Right ventricle myocardium inferior (tissue), 1 donor: ENCODE data around the gene CSRP1. TPM values are rescaled to one million over a fixed set of nuclear protein-coding genes. Genes with fewer than 3 reads are reported as not detected.
"Not testable (repeated sequence)": the region's sequence is repeated elsewhere in the genome, so short reads cannot be mapped to it uniquely, and the experiment has no call there.

Source experiments
- ATAC-seq: fragments of 200-7000 bp; cut with Tn5 transposase; one replicate; pipeline ENCODE4 v1.9.1; 2020; ENCODE audit warnings: mild to moderate bottlenecking, moderate library complexity
- DNase-seq: peaks from one replicate; pipeline ENCODE4 v3.0.0; 2021; ENCODE audit errors: missing footprints
- intact Hi-C: fragments of 100-400 bp; cut with DNase I; formaldehyde crosslinking; loops from one replicate; pipeline ENCODE4 v1.11.0; 2022
- total RNA-seq: library from RNA; stranded (reverse); fragmentation: NEBNext Ultra II Directional; extraction: Animal tissue kit (Norgen Biotek cat#: 25700); gene quantifications from one replicate; pipeline ENCODE4 v1.2.1, GENCODE V29; 2021
- donor health status: DM: no; HTN: yes; CAD: no; lungs with severe emphysema.

CSRP1 gene
- total RNA-seq, 1 donor from 2014 or later: 64.6 TPM

DNA sequence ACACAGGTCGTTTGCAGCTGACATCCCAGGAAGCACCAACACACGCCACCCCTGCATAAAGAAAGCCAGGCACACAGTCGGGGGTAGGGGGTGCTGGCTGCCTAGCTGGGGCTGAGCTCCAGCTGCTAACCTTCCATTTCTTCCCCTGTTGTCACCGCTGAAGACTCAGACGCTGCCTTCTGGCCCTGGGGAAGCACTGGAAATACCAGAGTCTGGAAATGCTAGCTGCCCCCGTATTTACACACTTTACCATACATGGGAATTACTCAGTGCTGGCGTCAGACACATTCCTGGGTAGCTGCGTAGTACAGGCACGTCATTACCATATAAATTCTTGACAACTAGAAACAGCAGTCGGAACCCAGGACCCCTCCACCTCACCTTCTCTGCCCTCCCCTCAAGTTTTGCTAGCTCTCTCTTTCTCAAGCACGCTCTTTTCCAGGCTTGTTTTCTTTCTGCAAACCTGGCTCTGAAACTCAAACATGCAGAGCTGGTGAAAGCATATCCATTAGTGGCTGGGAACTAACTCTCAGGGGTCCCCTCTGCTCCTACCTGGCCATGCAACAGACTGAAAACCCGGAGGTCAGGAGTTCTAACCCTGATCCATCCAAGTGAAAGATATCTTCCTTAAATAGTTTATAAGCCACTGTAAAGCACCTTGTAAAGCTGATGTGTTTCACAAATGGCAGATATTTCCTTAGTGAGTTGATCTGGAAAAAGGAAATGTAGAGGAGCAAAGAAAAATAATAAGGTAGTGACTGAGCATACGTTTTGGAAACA lies 3.3 kb downstream of the CSRP1 start:
- no peak for ATAC-seq
- intact Hi-C loops: no loop called here
- no peak for DNase-seq

DNA sequence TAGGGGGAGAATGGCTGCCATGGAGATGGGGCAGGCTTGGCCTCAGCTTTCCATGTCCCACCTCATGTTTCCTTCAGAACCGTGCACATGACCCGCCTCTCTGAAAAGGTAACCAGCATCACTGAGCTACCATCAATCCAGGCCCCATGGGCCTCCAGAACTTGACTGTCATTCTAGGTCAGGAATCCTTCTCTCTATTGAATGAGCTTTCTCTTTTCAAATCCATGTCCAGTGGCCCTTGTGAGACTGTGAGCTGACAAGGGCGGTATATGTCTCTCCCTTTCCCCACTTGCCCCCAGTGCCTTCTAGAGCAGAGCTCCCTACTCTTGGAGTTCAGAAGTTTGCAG lies 4.4 kb downstream of the CSRP1 start:
- DNase-seq (no peak), ATAC-seq (no peak)
- intact Hi-C loops: no loop called here

DNA sequence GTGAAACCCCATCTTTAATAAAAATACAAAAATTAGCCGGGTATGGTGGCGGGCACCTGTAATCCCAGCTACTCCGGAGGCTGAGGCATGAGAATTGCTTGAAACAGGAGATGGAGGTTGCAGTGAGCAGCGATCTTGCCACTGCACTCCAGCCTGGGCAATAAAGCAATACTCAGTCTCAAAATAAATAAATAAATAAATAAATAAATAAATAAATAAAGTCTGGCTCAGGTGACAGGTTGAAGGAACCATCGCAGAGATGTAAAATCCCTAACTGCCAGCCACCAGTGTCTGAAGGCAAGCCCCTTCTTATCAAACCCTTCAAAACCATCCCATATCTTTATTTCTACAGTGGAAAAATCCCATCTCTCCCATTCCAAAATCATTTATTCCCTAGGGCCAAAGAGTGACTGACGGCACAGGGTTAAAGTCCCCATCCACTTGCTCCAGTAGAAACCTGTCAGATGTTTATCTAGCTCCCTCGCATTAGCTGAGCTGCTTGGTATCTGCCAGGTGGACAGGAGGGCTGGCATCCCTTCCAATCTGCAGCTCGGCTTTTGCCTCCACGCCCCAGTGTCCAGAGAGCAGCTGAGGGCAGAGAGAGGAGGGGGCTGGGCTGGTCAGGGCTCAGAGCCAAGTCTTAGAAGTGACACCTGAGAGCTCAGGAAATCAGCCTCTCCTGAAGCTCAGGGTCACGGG lies 5.0 kb downstream of the CSRP1 start:
- ATAC-seq (no peak), DNase-seq (no peak)
- intact Hi-C loops: no loop called here

DNA sequence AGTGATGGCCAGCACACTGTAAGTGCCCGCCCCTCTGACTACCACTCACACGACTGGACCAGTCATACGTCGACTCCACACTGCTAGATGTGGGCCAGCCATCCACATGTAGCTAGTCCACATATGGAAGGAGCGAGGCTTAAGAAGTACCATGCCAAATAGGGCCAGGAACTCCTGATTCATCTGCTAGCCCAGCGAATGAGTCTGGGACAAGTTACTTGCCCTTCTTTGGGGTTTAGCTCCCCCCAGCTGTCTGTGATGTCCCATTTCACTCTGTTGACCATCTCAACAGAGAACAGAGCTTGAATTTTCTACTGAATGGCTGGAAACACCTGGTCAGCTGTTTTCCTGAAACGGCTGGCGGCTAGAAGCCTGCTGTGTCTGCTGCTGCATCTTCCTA lies 5.8 kb downstream of the CSRP1 start:
- ATAC-seq (no peak), DNase-seq (no peak)
- intact Hi-C loops: no loop called here

DNA sequence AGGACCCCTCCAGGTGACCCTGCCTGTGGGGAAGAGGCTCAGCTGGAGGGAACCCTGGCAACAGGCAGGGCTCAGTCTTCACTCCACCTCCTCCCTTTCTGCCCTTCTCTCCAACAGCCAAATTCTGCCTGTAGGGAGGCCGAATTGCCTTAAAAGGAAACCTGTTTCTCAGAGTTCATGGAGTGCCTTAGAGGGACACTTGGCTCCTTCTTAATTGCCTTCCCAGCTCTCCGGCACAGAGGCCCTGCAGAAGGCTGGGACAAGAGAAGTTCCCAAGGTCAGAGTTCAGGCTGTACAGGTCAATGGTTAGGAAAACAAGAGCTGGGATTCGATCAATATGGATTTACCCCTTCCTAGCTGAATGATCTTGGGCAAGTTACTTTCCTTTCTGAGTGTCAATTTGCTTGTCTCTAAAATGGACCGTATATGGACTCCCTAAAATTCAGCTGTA lies 6.2 kb downstream of the CSRP1 start:
- no peak for DNase-seq
- peak; percentile 54 for ATAC-seq
- intact Hi-C loops: no loop called here

DNA sequence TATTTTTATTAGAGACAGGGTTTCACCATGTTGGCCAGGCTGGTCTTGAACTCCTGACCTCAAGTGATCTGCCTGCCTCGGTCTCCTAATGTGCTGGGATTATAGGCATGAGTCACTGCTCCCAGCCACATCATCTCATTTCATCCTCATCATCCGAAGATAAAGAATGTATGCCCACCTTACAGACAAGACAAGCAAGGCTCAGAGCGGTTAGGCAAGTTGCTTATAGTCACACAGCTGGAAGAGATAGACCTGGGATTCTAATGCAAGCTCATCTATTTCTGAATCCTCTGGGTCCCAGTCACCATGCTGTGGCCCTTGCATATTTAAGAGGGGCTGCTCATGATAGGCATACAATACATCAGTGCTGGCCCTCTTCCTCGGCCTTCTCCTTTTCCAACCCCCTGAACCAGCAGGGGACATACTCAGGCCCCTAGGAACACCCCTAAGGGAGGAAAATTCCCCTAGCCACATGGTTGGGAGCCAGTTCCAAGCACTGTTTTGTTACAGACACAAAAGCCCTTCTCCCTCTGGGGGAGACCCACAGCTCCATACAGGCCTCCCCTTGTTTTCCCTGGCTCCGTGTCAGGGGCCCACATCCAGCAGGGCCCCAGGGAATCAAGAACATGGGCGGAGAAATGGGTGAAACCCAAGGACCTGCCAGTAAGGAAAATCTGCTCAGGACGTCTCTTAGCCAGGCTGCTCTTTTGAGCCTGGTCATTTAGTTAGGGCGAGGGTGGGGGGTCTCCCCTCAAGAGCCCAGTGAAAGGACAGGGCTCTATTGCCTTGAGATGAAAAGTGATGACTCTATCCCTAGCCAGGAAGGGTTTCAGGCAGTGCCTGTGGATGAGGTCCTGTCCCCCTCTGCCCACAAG lies 6.9 kb downstream of the CSRP1 start:
- DNase-seq (peak; percentile 73), ATAC-seq (peak; percentile 60)
- intact Hi-C loops: no loop called here

DNA sequence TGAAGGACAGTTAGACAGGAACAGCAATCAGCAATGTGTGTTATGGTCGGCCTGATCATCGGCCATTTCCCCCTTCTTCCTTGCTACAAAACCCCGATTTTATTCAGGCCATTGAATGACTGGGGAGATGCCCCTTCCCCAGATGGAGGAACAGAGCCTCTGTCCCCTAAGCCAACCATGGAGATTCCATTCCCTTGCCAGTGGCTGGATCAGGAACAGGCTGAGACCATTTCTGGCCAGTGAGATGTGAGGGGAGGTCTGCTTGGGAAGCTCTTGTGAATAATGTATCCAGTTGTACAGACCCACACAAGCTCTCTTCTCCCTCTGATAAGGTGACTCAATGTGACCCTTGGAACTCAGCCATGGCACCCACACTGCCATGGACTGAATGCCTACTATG lies 7.7 kb downstream of the CSRP1 start:
- ATAC-seq (no peak), DNase-seq (no peak)
- intact Hi-C loops: no loop called here

DNA sequence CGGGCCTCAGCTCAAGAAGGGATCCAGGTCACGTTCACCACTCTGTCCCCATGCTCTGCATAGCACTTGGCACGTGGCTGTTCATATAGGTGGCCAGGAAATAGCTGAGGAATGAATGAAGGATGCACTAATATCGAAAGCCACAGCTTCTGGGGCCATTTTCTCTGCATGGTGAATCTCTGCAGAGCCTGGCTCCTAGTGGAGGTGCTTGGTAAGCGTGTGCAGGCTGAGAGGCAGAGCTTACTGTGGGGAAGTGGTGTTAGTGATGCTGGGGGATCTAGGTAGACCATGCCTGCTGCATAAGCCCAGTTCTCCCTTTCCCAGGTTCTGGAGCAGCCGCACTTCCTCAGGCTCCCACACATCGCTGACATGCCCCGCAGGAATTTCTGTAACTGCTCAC lies 8.3 kb downstream of the CSRP1 start:
- DNase-seq: no peak
- no peak for ATAC-seq
- intact Hi-C loops: no loop called here

DNA sequence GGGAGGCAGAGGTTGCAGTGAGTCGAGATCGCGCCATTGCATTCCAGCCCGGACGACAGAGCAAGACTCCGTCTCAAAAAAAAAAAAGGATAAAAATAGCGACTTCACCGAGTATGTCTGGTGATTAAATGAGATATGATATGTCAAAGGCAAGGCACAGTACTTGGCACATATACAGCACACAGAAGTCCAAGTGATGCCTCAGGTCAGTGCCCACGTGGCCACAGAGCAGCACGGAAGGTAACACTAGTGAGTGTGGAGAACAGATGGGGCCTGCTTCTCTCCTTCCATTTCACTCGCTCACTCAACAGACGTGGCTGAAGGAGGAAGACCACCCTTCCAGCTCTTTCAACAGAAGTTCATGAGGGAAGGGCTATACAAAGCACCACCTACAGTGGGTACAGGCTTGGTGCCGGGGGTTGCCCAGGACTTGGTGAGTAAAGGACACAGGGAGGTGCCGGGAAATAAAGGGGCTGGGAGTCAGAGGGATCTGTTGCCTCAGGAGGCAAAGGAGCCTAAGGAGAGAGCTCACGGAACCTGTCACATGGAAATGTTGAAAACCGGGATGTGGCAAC lies 8.9 kb downstream of the CSRP1 start:
- intact Hi-C loops: no loop called here
- no peak for DNase-seq
- no peak for ATAC-seq

DNA sequence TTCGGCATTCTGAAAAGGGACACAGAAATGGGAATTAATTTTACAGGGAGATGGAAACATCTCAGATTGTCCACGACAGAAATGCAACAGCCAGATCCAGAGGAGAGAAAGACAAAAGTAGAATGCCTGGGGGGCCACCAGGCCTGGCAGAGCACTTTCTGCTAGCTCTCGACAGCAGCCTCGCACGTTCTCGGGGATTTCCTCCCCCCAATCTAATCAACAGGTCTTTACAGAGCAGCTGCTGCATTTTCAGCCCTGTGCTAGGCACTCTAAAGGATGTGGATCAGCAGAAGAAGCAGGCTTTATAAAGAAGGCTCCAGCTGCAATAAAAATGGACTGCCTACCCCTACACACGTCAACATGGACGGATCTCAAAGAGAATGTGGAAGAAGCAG lies 10.6 kb downstream of the CSRP1 start:
- ATAC-seq (no peak), DNase-seq (no peak)
- intact Hi-C loops: loop anchor here (1.0 kb wide), 1 partner anchor 13 kb away; no protein-coding TSS in a partner anchor

DNA sequence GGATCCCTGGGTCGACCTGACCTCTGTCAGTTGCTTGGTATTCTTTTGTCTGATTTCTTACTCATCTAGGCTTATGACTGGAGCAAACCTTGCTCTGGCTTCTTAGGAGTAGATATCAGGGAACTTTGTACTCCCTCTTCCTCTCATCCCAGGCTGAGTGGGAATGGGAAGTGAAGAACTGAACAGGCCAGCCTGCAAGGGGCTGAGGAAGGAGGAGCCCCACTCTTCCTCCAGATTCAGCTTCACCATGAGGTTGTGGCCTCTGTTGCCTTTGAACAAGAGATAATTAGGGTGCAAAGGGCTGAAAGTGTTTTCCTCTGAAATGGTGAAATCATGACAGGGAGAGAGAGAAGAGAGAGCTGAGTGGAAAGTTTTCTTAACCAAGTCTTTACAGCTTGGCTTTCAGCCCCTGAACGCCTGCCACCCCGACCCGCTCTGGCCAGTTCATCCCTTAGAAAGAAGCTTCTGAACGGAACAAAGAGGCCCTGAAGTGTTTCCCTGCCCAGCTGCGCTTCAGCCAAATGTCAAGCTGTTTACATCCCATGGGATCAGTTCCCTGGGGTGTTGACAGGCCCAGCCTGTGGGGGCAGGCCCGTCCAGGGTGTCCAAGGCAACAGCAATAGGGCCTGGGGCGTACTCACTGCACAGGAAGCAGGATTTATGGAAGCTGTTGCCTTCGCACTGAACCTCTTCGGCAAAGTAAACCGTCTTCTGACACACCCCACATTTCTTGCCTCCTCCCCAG lies 11.2 kb downstream of the CSRP1 start:
- DNase-seq: peak; percentile 91
- ATAC-seq: peak; percentile 73
- intact Hi-C loops: loop anchor here (1.0 kb wide), 1 partner anchor 12 kb away; no protein-coding TSS in a partner anchor

DNA sequence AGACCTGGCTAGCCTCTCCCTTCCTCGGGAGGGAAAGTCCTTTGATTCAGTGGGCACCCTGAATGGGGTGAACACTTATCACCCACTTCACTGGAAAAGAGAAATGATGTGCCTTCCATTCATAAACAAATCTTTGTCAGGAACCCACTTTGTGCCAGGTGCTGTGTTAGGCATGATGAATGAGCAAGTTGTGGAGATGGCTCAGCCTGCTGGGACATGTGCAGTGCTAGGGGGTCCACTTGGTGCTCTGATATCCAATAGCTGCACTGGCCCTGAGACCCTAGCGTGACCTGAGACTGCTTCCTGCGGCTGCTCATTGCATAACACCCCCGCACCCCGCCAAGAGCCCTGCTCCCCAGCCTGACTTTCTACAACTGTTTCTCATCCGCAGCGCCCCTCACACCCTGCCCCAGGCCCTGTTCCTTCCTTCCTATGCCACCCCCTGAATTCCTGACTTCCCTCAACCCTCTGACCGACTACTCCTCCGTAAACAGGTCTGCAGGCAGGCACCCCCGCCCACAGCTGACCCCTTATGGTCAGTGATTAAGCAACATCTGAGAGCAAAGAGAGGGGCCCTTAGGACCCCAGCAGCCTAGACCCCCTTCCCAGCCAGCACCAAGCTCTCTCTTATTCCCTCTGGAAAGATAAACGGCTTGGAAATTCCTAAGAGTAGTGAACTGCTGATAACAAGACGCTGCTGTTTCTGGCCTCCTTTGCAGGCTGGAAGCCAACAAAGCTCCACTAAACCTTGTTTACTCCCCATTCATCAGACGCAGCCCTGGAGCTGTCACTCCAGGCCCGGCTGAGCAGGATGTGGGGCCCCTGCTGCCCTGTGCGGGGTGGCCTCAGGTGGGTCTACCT lies 12.9 kb downstream of the CSRP1 start:
- DNase-seq (no peak), ATAC-seq (peak; percentile 51)
- intact Hi-C loops: no loop called here

DNA sequence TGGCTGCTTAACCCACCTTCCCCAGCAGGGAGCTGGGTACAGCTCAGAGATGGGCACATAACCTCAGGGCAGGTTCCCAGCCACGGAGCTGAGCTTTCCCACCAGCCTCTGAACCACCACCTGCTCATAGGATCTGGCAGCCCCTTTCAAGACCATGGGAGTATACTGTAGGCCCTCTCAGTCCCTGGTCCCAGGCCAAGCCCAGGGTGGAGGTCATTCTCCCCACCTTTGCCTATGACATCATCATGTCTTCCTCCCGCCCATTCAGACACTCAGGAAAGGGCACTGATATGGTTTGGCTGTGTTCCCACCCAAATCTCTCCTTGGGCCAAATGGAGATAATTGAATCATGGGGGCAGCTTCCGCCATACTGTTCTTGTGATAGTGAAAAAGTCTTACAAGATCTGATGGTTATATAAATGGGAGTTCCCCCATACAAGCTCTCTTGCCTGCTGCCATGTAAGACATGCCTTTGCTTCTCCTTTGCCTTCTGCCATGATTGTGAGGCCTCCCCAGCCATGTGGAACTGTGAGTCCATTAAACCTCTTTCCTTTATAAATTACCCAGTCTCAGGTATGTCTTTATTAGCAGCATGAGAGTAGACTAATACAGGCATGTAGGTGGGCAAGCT lies 13.8 kb downstream of the CSRP1 start:
- DNase-seq, intact Hi-C loops, ATAC-seq: not testable (repeated sequence)

DNA sequence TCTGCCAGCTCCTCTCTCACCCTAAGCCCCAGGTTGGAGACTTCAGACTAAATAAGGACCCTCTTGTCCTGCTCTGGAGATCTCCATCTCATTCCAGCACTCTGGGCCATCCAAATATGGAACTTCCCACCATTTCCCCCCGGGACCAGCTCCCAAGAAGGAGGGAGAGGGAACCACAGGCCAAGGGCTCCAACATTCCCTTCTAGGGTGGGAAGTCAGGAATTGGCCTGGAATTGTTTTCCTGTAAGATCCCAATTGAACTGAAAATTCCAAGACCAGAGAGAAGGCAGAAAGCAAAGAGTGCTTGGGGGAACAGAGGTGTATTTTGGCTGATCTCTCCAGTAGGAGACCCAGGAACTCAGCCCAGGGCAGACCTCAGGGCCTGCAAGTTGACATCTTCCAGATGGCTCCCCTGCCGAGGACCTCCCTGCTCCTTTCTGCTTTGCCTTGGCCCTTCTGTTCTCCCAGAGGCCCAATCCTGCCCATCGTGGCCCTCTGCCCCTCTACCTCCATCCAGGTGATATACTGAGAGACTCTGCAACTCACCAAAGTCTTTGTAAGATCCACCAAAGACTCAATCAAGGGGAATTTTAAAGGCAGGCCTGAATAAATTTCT lies 14.9 kb downstream of the CSRP1 start:
- DNase-seq: no peak
- intact Hi-C loops: no loop called here
- ATAC-seq: no peak

DNA sequence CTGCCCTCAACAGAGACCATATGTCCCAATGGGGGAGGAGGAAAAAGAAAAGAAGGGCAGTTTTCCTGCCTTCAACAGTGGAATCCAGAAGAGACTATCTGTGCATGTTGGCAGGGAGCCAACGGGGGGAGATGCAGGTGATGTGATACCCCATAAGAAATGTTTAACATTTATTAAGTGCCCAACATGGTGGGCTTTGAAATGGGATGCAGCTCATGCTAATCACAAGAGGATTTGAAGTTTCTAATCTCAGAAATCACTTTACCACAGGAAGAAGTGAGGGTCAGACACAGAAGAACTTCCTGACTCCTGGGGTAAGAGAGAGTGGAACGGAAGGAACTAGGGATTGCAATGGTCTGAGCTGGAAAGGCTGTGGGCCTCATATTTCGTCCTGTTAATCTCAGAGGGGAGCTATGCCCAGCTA lies 16.2 kb downstream of the CSRP1 start:
- intact Hi-C loops: no loop called here
- ATAC-seq: no peak
- no peak for DNase-seq

DNA sequence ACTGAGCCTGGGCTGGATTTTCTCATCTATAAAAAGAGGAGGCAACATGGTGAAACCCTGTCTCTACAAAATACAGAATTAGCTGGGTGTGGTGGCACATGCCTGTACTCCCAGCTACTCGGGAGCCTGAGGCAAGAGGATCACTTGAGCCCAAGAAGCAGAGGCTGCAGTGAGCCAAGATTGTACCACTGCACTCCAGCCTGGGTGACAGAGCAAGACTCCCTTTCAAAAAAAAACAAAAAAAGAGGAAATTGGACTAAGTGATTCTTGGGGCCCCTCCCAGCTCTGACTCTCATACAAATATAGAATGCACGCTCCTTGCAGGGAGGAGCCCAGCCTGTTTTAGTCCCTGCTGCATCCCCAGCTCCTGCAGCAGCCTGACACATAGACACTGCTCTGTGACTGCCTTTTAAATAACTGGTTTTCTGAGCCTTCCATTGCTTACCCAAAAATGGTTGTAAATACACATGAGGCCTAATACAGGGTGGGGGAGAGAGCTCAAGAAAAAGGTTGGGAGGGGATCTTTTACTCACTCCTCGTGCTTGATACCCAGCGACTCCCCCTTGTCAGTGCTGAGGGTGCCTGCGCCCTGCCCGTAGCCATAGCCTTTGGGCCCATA lies 17.2 kb downstream of the CSRP1 start:
- ATAC-seq (no peak), DNase-seq (no peak)
- intact Hi-C loops: no loop called here
